ENCODE data around the gene CYSLTR2.

Gene CYSLTR2

DNA sequence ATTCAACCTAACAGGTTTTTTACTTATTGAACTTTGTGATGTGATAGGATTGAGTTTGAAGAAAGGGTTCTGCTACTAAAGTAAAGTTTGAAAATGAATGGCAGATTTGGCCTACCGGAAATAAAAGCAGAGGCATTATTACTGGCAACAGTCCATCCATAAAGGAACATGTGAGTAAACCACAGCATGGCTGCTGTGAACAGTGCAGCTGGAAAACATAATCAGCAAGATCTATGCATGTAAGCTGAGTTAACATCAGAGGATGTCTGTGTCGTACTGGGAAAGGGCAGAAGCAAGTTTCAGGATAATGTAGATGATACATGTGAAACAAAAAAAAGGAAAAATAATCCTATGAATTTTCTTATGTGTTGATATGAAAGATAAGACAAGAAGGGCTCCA, 87.6 kb downstream of the CYSLTR2 start:
- no peak for DNase-seq (ENCODE audit: low read depth)

DNA sequence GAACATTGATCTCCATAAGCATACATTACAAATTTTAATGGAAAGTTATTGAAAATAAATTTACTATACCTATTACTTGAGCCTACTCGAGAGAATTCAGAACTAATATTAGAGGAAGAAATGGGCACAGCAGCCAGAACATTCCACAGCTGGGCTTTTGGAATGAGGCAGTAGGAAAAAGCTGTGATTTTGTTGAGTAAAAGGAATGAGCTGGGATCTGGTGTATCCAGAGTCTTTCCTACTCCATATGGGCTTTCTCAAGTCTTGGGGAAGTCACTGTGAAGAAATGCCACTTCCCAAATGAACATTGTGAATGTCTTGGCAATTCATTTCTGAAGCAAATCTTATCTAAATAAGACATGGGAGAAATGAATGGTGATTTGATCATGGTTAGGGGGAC, 93.1 kb downstream of the CYSLTR2 start:
- DNase-seq (ENCODE audit: low read depth): no peak

DNA sequence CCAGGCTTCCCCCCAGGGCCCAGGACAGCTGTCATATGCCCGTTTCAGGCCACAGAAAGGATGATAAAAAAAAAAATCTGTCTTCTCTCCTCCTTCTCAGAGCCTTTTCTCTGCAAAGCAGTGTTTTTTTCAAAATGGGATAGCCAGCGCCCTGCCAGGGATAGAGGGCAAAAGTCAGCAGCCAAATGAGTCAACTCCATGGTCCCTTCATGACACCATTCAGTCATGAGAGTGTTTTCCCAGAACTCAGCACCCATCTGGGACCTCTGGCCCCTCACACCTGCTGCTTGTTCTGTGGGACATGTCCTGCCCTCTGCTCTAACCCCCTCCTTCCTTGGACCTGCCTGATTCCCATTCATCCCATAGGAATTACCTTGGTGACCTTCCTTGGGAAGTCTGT, 95.0 kb downstream of the CYSLTR2 start:
- DNase-seq (ENCODE audit: low read depth): no peak

DNA sequence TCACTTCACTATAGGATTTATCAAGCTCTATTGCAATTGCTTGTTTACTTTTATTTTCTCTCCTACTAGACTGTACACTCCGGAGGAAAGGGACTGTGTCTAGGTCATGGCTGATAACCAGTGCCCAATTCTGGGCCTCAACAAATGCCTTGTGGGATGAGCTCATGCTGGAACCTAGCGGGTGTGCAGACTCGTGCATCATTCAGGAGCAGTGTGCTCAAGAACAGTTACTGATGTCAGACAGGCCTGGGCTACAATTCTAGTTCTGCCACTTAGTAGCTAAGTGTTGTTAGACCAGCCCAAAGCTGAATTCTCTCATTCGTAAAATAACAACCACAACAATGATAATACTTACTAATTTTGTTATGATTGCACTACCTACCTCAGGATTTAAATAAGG, 95.4 kb downstream of the CYSLTR2 start:
- DNase-seq (ENCODE audit: low read depth): no peak

DNA sequence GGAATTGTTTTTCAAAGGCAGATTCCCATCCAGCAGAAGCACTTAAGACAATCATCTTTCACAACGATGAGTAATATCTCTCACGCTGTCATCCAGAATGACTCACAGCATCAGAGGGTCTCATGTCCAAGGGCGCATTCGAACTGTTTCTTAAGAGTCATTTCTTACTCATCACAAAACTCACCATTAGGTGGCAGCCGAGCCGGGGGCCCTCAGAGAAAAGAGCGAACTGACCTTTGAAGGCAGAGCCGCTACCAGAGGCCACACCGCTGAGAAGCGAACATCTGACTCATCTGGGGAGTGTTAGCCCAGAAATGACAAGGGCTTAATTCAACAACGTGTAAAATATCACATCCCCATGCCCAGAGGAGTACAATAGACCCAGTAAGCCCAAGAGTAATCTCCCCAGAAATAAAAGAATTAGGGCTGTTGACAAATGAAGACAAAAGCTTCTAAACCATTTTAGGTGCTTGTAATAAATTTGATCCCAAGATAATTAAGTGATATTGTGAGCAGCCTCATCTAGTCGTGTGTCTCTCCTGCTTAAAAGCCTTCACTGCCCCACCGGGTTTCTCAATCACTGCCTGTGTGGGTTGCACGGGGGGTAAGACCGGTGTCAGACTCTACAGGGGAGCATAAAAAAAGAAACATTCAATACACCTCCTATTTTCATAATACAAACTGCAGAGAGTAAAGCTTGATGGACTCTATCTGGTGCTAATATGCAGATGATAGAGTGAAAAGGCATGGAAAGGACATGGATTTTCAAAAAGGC, 96.2 kb downstream of the CYSLTR2 start:
- DNase-seq (ENCODE audit: low read depth): peak; percentile 54

DNA sequence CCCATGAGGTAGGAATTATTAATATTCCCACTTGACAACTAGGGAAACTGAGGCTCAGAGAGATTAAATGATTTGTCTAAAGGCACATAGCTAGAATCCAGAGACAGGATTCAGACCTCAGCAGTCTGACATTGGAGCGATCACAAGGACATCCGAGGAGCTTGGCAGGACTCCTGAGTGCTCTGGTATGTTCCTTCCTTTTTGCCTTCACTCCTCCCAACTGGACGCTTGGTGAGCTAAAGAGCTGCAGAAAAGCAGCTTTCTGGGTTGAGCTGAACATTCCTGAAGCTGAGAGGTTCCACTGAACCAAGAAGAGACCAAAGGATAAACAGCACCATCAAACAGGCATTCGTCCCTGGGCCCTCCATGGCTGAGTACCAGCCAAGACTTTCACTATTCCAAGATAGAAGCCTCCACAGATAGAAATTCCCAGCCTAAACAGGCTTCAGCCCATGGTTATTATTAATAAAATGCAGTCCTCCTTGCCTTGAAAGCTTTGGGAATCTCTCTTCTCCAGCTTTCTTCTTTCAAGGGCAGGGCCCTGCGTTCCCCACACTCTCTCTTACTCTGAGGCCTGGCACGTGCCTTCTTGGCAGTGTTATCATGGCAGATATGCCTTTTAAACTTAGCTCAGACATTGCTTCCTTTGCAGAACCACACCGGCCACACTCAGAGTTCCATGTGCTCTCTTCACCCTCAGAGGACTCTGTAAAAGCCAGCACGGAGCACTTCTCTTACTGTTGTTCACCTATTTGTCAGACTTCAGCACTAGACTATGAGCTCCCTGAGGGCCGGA, 97.1 kb downstream of the CYSLTR2 start:
- no peak for DNase-seq (ENCODE audit: low read depth)

DNA sequence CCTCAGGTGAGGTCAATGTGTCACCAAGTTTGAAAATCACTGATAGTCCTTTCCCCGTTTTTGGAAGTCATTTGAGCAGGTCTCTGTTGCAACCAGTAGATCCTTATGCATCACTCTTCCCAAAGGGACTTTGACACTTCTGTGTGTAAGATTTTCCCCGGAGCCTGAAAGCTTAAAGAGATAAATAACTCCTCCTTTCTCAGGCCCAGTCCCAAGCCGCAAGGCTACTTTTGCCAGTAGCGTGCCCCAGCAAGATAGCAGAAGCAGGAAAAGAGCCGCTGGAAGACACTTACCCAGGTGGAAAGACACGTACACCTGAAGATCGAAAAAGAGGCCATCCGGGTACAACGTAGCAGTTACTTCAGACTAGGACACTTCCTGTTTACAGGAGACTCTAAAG, 106.9 kb downstream of the CYSLTR2 start:
- DNase-seq (ENCODE audit: low read depth): no peak
